Keratinocyte (primary cell): ENCODE measurements around the gene FRRS1L. TPM values are rescaled to one million over a fixed set of nuclear protein-coding genes. Genes with fewer than 3 reads are reported as not detected.

Source experiments
- DNase-seq: peaks from one replicate; pipeline ENCODE4 v3.0.0-alpha.2; 2011; ENCODE audit warnings: low read depth, missing footprints, low spot score
- FAIRE-seq: peaks from 2 replicates; lab custom pipeline; 2011; peaks lifted over from hg19 to GRCh38; lab: Jason Lieb, UNC
- H2AFZ ChIP-seq: 2 replicates; pipeline ENCODE4 v1.6.0; 2012; ENCODE audit warnings: low read length, control low read depth, inconsistent platforms; ENCODE audit not compliant: control insufficient read depth
- H3K27ac ChIP-seq: 2 replicates; pipeline ENCODE4 v1.5.1; 2011; ENCODE audit warnings: low read length; ENCODE audit not compliant: control insufficient read depth, insufficient read depth
- H3K27me3 ChIP-seq: 3 replicates; pipeline ENCODE4 v1.6.0; 2011; ENCODE audit warnings: low read length; ENCODE audit not compliant: control insufficient read depth, insufficient read depth; ENCODE audit errors: extremely low read depth
- H3K36me3 ChIP-seq, 2 experiments: 2 replicates in 1 of 2; 3 replicates in 1 of 2; pipeline ENCODE4 v1.5.1; 2011; ENCODE audit warnings: low read length in 2 of 2, mild to moderate bottlenecking in 1 of 2; ENCODE audit not compliant: control insufficient read depth in 2 of 2, insufficient read depth in 2 of 2; ENCODE audit errors: extremely low read depth in 1 of 2
- H3K4me1 ChIP-seq: 3 replicates; pipeline ENCODE4 v1.5.1; 2011; ENCODE audit warnings: low read length; ENCODE audit not compliant: control insufficient read depth, insufficient read depth; ENCODE audit errors: extremely low read depth
- H3K4me2 ChIP-seq: 3 replicates; pipeline ENCODE4 v1.6.0; 2011; ENCODE audit warnings: low read depth, low read length; ENCODE audit not compliant: control insufficient read depth, insufficient read depth; ENCODE audit errors: extremely low read depth
- H3K4me3 ChIP-seq, 3 experiments: fragments of 200-600 bp in 1 of 3; sonication (generic) in 1 of 3; 2 replicates in 2 of 3; 3 replicates in 1 of 3; pipeline ENCODE4 v1.5.1; 2011 to 2016; ENCODE audit warnings: low read length in 3 of 3, mild to moderate bottlenecking in 3 of 3, control low read depth in 2 of 3, inconsistent platforms in 1 of 3, low read depth in 1 of 3, mixed read lengths in 1 of 3, mixed run types in 1 of 3, moderate library complexity in 1 of 3; ENCODE audit not compliant: control insufficient read depth in 2 of 3, insufficient read depth in 2 of 3; ENCODE audit errors: extremely low read depth in 1 of 3
- H3K79me2 ChIP-seq: 2 replicates; pipeline ENCODE4 v1.6.0; 2012; ENCODE audit warnings: low read length; ENCODE audit not compliant: control insufficient read depth, insufficient read depth
- H3K9ac ChIP-seq: 3 replicates; pipeline ENCODE4 v1.6.0; 2011; ENCODE audit warnings: low read length; ENCODE audit not compliant: control insufficient read depth, insufficient read depth; ENCODE audit errors: extremely low read depth
- H3K9me1 ChIP-seq: 3 replicates; pipeline ENCODE4 v1.6.0; 2011; ENCODE audit warnings: low read length; ENCODE audit not compliant: control insufficient read depth, insufficient read depth; ENCODE audit errors: extremely low read depth
- H3K9me3 ChIP-seq: 2 replicates; pipeline ENCODE4 v1.5.1; 2012; ENCODE audit warnings: low read depth, low read length; ENCODE audit not compliant: control insufficient read depth
- H4K20me1 ChIP-seq: 3 replicates; pipeline ENCODE4 v1.6.0; 2011; ENCODE audit warnings: low read length; ENCODE audit not compliant: control insufficient read depth, insufficient read depth; ENCODE audit errors: extremely low read depth
- EZH2 ChIP-seq: IDR thresholded peaks from one replicate; pipeline ENCODE4 v1.6.1; 2012; ENCODE audit warnings: inconsistent platforms, mild to moderate bottlenecking, low read length, moderate library complexity
- dilution Hi-C: fragments of 300-500 bp; cut with MboI; formaldehyde crosslinking; loops from one replicate; pipeline ENCODE4 v1.7.0; 2020; ENCODE audit warnings: low sequenced_read_pairs; ENCODE audit not compliant: extremely low pct_ligation_motif_present
- polyA plus RNA-seq, 5 experiments: library from polyadenylated mRNA; depleted of rRNA in 3 of 5; stranded (reverse) in 3 of 5; stranded (forward) in 1 of 5; unstranded in 1 of 5; fragments of >200 nt; gene quantifications; 1 replicate in 1 of 5; 2 replicates in 3 of 5; 3 replicates in 1 of 5; pipeline versions ENCODE4 v1.2.1 to v1.2.3, GENCODE V29; 2011 to 2012; ENCODE audit warnings: missing spikeins in 2 of 5, low read depth in 1 of 5, low replicate concordance in 1 of 5
- TF ChIP-seq, protein P1 (sequence below), 3 experiments: IDR thresholded peaks in 1 of 3; conservative IDR thresholded peaks in 1 of 3; optimal IDR thresholded peaks in 1 of 3; 2 replicates in 2 of 3; 3 replicates in 1 of 3; pipeline versions ENCODE3 to v1.5.1; 2011; ENCODE audit warnings: low read length in 3 of 3, mild to moderate bottlenecking in 3 of 3, moderate library complexity in 2 of 3, control low read depth in 1 of 3, inconsistent platforms in 1 of 3; ENCODE audit not compliant: insufficient read depth in 2 of 3; ENCODE audit errors: extremely low read depth in 1 of 3

The FRRS1L gene
- polyA plus RNA-seq, 1 donor (not counting 4 experiments of a cell fraction or from before 2014, with no cell fraction given): not detected

DNA sequence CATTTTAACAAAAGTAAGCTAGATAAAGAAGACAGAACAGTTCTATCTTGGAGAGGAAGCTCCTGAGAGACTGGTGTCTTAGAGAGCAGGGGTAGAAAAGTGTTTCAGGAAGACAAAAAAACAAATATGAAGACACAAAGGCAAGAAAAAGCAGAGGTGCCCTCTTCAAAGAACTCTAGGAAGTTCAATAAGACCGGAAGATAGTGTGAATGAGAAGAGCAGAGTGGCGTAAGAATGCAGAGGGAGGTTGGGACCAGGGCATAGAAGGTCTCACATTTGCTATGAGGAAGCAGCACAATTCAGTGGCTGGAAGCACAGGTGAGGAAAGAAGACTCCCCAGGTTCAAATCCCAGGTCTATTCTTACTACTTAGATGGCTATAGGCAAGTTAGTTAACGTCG is 69.9 kb downstream of the FRRS1L start:
- H3K9me3 ChIP-seq: no peaks in the 10 kb centered on the region
- DNase-seq (no peak), FAIRE-seq (no peak)
- peaks cover 7% of the 10 kb centered on the region in 2 experiments for H3K36me3 ChIP-seq
- dilution Hi-C loops: no loop called here
- H3K9ac ChIP-seq: no peak overlapping the region
- H3K27me3 ChIP-seq: no peaks in the 10 kb centered on the region
- peaks cover 2% of the 10 kb centered on the region for H4K20me1 ChIP-seq
- TF ChIP-seq, protein P1, sequence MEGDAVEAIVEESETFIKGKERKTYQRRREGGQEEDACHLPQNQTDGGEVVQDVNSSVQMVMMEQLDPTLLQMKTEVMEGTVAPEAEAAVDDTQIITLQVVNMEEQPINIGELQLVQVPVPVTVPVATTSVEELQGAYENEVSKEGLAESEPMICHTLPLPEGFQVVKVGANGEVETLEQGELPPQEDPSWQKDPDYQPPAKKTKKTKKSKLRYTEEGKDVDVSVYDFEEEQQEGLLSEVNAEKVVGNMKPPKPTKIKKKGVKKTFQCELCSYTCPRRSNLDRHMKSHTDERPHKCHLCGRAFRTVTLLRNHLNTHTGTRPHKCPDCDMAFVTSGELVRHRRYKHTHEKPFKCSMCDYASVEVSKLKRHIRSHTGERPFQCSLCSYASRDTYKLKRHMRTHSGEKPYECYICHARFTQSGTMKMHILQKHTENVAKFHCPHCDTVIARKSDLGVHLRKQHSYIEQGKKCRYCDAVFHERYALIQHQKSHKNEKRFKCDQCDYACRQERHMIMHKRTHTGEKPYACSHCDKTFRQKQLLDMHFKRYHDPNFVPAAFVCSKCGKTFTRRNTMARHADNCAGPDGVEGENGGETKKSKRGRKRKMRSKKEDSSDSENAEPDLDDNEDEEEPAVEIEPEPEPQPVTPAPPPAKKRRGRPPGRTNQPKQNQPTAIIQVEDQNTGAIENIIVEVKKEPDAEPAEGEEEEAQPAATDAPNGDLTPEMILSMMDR (optimal IDR thresholded peaks at IDR 0.05 in 1 of 3, IDR thresholded peaks at IDR 0.05 in 1 of 3, conservative IDR thresholded peaks at IDR 0.05 in 1 of 3; ENCODE audit: extremely low read depth in 1 of 3, insufficient read depth in 2 of 3, low read length in 3 of 3): no peak
- no peak for TF ChIP-seq EZH2
- peaks cover 76% of the 10 kb centered on the region for H3K79me2 ChIP-seq
- H3K27ac ChIP-seq: no peak overlapping the region
- no peak overlapping the region for H2AFZ ChIP-seq
- no peak overlapping the region for H3K4me2 ChIP-seq
- H3K9me1 ChIP-seq: peaks cover 5% of the 10 kb centered on the region
- no peak overlapping the region for H3K4me3 ChIP-seq
- peaks cover 31% of the 10 kb centered on the region for H3K4me1 ChIP-seq

DNA sequence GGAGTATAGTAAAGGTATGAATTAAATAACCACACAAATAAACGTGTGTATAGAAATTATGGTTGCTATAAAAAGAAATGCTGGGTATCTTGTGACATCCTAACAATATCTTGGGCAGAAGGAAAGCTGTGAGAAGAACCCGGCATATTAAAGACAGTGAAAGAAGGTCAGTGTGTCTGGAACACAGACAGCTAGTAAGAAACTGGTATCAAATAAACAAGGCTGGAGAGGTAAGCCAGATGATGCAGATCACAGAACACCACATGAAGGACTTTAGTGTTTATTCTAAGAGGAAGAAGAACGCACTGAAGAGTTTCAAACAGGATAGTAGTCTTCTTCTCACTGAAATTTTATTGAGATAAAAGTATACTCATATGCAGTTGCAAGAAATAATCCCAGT is 71.7 kb downstream of the FRRS1L start:
- Histone ChIP-seq H3K27me3 (no peaks in the 10 kb centered on the region), H3K9ac (no peak overlapping the region), H3K9me3 (no peaks in the 10 kb centered on the region), H3K79me2 (peaks cover 64% of the 10 kb centered on the region), H2AFZ (no peak overlapping the region), H3K36me3 (peaks cover 9 to 14% of the 10 kb centered on the region in 2 experiments), H3K4me1 (peaks cover 18% of the 10 kb centered on the region), H3K27ac (no peak overlapping the region), H3K4me3 (no peak overlapping the region), H3K9me1 (peaks cover 2% of the 10 kb centered on the region), H3K4me2 (no peak overlapping the region), H4K20me1 (peaks cover 2% of the 10 kb centered on the region)
- TF ChIP-seq EZH2: no peak
- TF ChIP-seq, protein P1 (optimal IDR thresholded peaks at IDR 0.05 in 1 of 3, IDR thresholded peaks at IDR 0.05 in 1 of 3, conservative IDR thresholded peaks at IDR 0.05 in 1 of 3; ENCODE audit: extremely low read depth in 1 of 3, insufficient read depth in 2 of 3, low read length in 3 of 3): no peak
- dilution Hi-C loops: no loop called here
- FAIRE-seq: no peak
- no peak for DNase-seq
